IMR-90 (cell line): ENCODE results near the gene TEAD1. TPM values are rescaled to one million over a fixed set of nuclear protein-coding genes. Genes with fewer than 3 reads are reported as not detected.

Source experiments
- ATAC-seq: fragments of 200-7000 bp; cut with Tn5 transposase; 2 replicates; pipeline ENCODE4 v1.9.1; 2020; ENCODE audit warnings: low read depth, mild to moderate bottlenecking, moderate library complexity
- BruUV-seq: library from RNA; stranded (reverse); fragments of 400-500 nt; replicated peaks from 2 replicates; lab custom pipeline; 2021; lab: Mats Ljungman, UMichigan
- CTCF ChIA-PET: fragments of 300-600 bp; formaldehyde crosslinking; extraction: SDS; loops from one replicate; lab custom pipeline; 2021; ENCODE audit warnings: antibody characterized with exemption; lab: Yijun Ruan, JAX
- POLR2A ChIA-PET: fragments of 300-600 bp; sonication (Branson Sonifier 250); formaldehyde crosslinking; loops from one replicate; lab custom pipeline; 2022; ENCODE audit warnings: antibody characterized with exemption; ENCODE audit not compliant: unreplicated experiment; lab: Charles Lee
- DNase-seq: peaks from one replicate; pipeline ENCODE4 v3.0.0; 2013
- H2AFZ ChIP-seq: replicated peaks from 2 replicates; pipeline ENCODE3; 2013; ENCODE audit warnings: low read length, mild to moderate bottlenecking; ENCODE audit not compliant: poor library complexity
- H2AK5ac ChIP-seq: 2 replicates; pipeline ENCODE4 v1.6.1; 2013; ENCODE audit warnings: low read depth, low read length, inconsistent platforms
- H2AK9ac ChIP-seq: replicated peaks from 2 replicates; pipeline ENCODE3; 2013; ENCODE audit warnings: mild to moderate bottlenecking, low read depth, low read length, moderate library complexity; ENCODE audit not compliant: poor library complexity
- H2BK120ac ChIP-seq: 2 replicates; pipeline ENCODE4 v1.6.1; 2013; ENCODE audit warnings: low read depth, low read length, inconsistent platforms
- H2BK15ac ChIP-seq: 3 replicates; pipeline ENCODE4 v1.6.1; 2013; ENCODE audit warnings: low read depth, low read length, inconsistent platforms
- H2BK20ac ChIP-seq: 2 replicates; pipeline ENCODE4 v1.6.1; 2013; ENCODE audit warnings: low read depth, mild to moderate bottlenecking, inconsistent platforms, low read length, moderate library complexity
- H2BK5ac ChIP-seq: 2 replicates; pipeline ENCODE4 v1.6.1; 2013; ENCODE audit warnings: mild to moderate bottlenecking, low read depth, low read length, inconsistent platforms; ENCODE audit not compliant: poor library complexity, severe bottlenecking
- H3K14ac ChIP-seq: replicated peaks from 2 replicates; pipeline ENCODE4 v1.6.1; 2013; ENCODE audit warnings: low read depth, low read length, inconsistent platforms
- H3K18ac ChIP-seq: 2 replicates; pipeline ENCODE4 v1.6.1; 2013; ENCODE audit warnings: low read depth, low read length, control low read depth
- H3K23ac ChIP-seq: 2 replicates; pipeline ENCODE4 v1.6.1; 2013; ENCODE audit warnings: low read depth, low read length, inconsistent platforms
- H3K27ac ChIP-seq: 2 replicates; pipeline ENCODE4 v1.5.1; 2013; ENCODE audit warnings: mild to moderate bottlenecking, control low read depth, low read length; ENCODE audit not compliant: insufficient read depth
- H3K27me3 ChIP-seq: 2 replicates; pipeline ENCODE4 v1.6.1; 2013; ENCODE audit warnings: low read length; ENCODE audit not compliant: control insufficient read depth, insufficient read depth
- H3K36me3 ChIP-seq: 2 replicates; pipeline ENCODE4 v1.6.1; 2013; ENCODE audit warnings: low read length, mixed read lengths; ENCODE audit not compliant: control insufficient read depth, insufficient read depth
- H3K4ac ChIP-seq: 2 replicates; pipeline ENCODE4 v1.6.1; 2013; ENCODE audit warnings: low read depth, low read length, inconsistent platforms
- H3K4me1 ChIP-seq: 2 replicates; pipeline ENCODE4 v1.6.1; 2013; ENCODE audit warnings: low read length, mixed read lengths; ENCODE audit not compliant: control insufficient read depth, insufficient read depth
- H3K4me2 ChIP-seq: 2 replicates; pipeline ENCODE4 v1.6.1; 2013; ENCODE audit warnings: low read depth, mild to moderate bottlenecking, control low read depth, low read length, moderate library complexity
- H3K4me3 ChIP-seq: 2 replicates; pipeline ENCODE4 v1.5.1; 2013; ENCODE audit warnings: low read depth, mild to moderate bottlenecking, control low read depth, low read length, moderate library complexity; ENCODE audit not compliant: insufficient read depth
- H3K56ac ChIP-seq: 2 replicates; pipeline ENCODE4 v1.6.1; 2013; ENCODE audit warnings: low read length, inconsistent platforms; ENCODE audit not compliant: insufficient read depth; ENCODE audit errors: extremely low read depth
- H3K79me1 ChIP-seq, 2 experiments: 2 replicates each; pipeline ENCODE4 v1.6.1; 2013; ENCODE audit warnings: low read length in 2 of 2, inconsistent platforms in 1 of 2, low read depth in 1 of 2
- H3K9ac ChIP-seq: 2 replicates; pipeline ENCODE4 v1.6.1; 2013; ENCODE audit warnings: low read depth, low read length, control low read depth
- H3K9me1 ChIP-seq: 2 replicates; pipeline ENCODE4 v1.6.1; 2013; ENCODE audit warnings: low read length, inconsistent platforms; ENCODE audit not compliant: insufficient read depth
- H3K9me3 ChIP-seq: 2 replicates; pipeline ENCODE4 v1.6.1; 2013; ENCODE audit warnings: low read length; ENCODE audit not compliant: control insufficient read depth, insufficient read depth
- H4K20me1 ChIP-seq: 2 replicates; pipeline ENCODE4 v1.6.1; 2013; ENCODE audit warnings: low read length, inconsistent platforms; ENCODE audit not compliant: insufficient read depth
- H4K5ac ChIP-seq: 2 replicates; pipeline ENCODE4 v1.6.1; 2013; ENCODE audit warnings: mild to moderate bottlenecking, low read depth, low read length, control low read depth
- H4K8ac ChIP-seq, 2 experiments: 2 replicates each; pipeline ENCODE4 v1.6.1; 2013; ENCODE audit warnings: low read depth in 2 of 2, low read length in 2 of 2, control low read depth in 1 of 2, inconsistent platforms in 1 of 2
- H4K91ac ChIP-seq: 2 replicates; pipeline ENCODE4 v1.6.1; 2013; ENCODE audit warnings: low read depth, low read length, inconsistent platforms; ENCODE audit not compliant: insufficient read depth
- CEBPB ChIP-seq: IDR thresholded peaks from 2 replicates; pipeline ENCODE4 v1.6.1; 2012; ENCODE audit warnings: low read depth, low read length, improper control_type of control experiment
- CTCF ChIP-seq: conservative IDR thresholded peaks from 2 replicates; pipeline ENCODE4 v1.5.1; 2012; ENCODE audit warnings: mild to moderate bottlenecking, low read depth, low read length, improper control_type of control experiment
- ELK1 ChIP-seq: fragments of 150-350 bp; IDR thresholded peaks from 2 replicates; pipeline ENCODE4 v1.6.1; 2016; ENCODE audit warnings: low read depth, mild to moderate bottlenecking, low read length, moderate library complexity, borderline replicate concordance
- MAFK ChIP-seq: IDR thresholded peaks from 2 replicates; pipeline ENCODE4 v1.6.1; 2012; ENCODE audit warnings: low read depth, low read length, improper control_type of control experiment
- MAZ ChIP-seq: IDR thresholded peaks from 2 replicates; pipeline ENCODE4 v1.6.1; 2012; ENCODE audit warnings: low read depth, mild to moderate bottlenecking, low read length, improper control_type of control experiment, moderate library complexity, borderline replicate concordance
- MXI1 ChIP-seq: IDR thresholded peaks from 2 replicates; pipeline ENCODE4 v1.6.1; 2012; ENCODE audit warnings: low read depth, mild to moderate bottlenecking, low read length, moderate library complexity, borderline replicate concordance
- NFE2L2 ChIP-seq: fragments of 150-350 bp; IDR thresholded peaks from 2 replicates; pipeline ENCODE4 v1.6.1; 2016; ENCODE audit warnings: low read depth, mild to moderate bottlenecking, low read length
- POLR2A ChIP-seq: IDR thresholded peaks from 2 replicates; pipeline ENCODE4 v1.6.1; 2012; ENCODE audit warnings: mild to moderate bottlenecking, low read depth, low read length
- RFX5 ChIP-seq: IDR thresholded peaks from 2 replicates; pipeline ENCODE4 v1.8.0; 2012; ENCODE audit warnings: low read depth, mild to moderate bottlenecking, low read length, moderate library complexity
- WGBS, 2 experiments: methylation state at CpG; one replicate each; pipeline versions ENCODE4 v1.1.5 to v1.1.7; 2013; ENCODE audit warnings: missing lambda C conversion rate in 2 of 2; ENCODE audit not compliant: insufficient read length in 1 of 2; ENCODE audit errors: extremely low coverage in 2 of 2; 5-methylcytosine and 5-hydroxymethylcytosine counted together
- dilution Hi-C: fragments of 300-500 bp; cut with HindIII; formaldehyde crosslinking; loops from one replicate; pipeline ENCODE4 v1.14.3; 2018; ENCODE audit warnings: low sequenced_read_pairs; ENCODE audit not compliant: unreplicated experiment
- in situ Hi-C: fragments of 300-500 bp; cut with MboI; formaldehyde crosslinking; loops from 3 replicates; pipeline ENCODE4 v1.14.3; 2019; ENCODE audit warnings: low sequenced_read_pairs, inconsistent platforms, mixed read lengths
- intact Hi-C: fragments of 100-400 bp; cut with micrococcal nuclease; formaldehyde crosslinking; loops from 2 replicates; pipeline ENCODE4 v1.10.0; 2022
- polyA plus RNA-seq, 3 experiments: library from polyadenylated mRNA; depleted of rRNA; stranded (reverse); fragments of >200 nt; gene quantifications; 2 replicates each; pipeline ENCODE4 v1.2.3, GENCODE V29; 2012; ENCODE audit warnings: low replicate concordance in 1 of 3
- total RNA-seq: library from RNA; depleted of rRNA; stranded (reverse); fragments of >200 nt; gene quantifications from 2 replicates; pipeline ENCODE4 v1.2.3, GENCODE V29; 2012

Gene TEAD1
- total and polyA plus RNA-seq, 2 of the 4 experiments (the other 2 are of a cell fraction), result 51.8 to 69.2 TPM

- no peak overlapping the region for H3K23ac ChIP-seq
- in situ Hi-C loops, result no loop called here
- H2AFZ ChIP-seq, result no peak overlapping the region
- peaks cover 37% of the 10 kb centered on the region for H3K4me1 ChIP-seq
- H3K4me2 ChIP-seq, result peak overlapping the region; percentile 6; the same call in 1 of the 2 replicates
- H3K4me3 ChIP-seq, result no peak overlapping the region
- H3K18ac ChIP-seq, result no peak overlapping the region
- H2AK9ac ChIP-seq, result no peak overlapping the region
- H3K4ac ChIP-seq, result peak overlapping the region; percentile 4; the same call in 1 of the 2 replicates
- peak overlapping the region; percentile 41; the same call in 1 of the 2 replicates for H3K14ac ChIP-seq
- H3K27ac ChIP-seq, result peak overlapping the region; percentile 22; the same call in 1 of the 2 replicates
- H3K9ac ChIP-seq, result no peak overlapping the region
- peaks cover 13% of the 10 kb centered on the region for H3K36me3 ChIP-seq
- CTCF ChIA-PET, result no interaction called here
- dilution Hi-C loops, result no loop called here
- BruUV-seq, result no TSS peak
- H2BK5ac ChIP-seq, result peak overlapping the region; percentile 8
- 0% methylated on average over 1 of the region's 9 CpGs; no CpG with 5 or more reads in 1 of the 2 experiments for WGBS, 2 experiments
- no peaks in the 10 kb centered on the region for H3K27me3 ChIP-seq
- intact Hi-C loops, result no loop called here
- POLR2A ChIA-PET, result no interaction called here
- peaks cover 37 to 95% of the 10 kb centered on the region in 2 experiments for H3K79me1 ChIP-seq
- peak overlapping the region; percentile 54; the same call in 1 of the 2 replicates for H2AK5ac ChIP-seq
- H2BK20ac ChIP-seq, result no peak overlapping the region; the same call in 1 of the 2 replicates
- peaks cover 58% of the 10 kb centered on the region for H3K9me1 ChIP-seq
- H4K20me1 ChIP-seq, result peaks cover 93% of the 10 kb centered on the region
- no peak overlapping the region for H2BK120ac ChIP-seq
- no peaks in the 10 kb centered on the region for H3K9me3 ChIP-seq
- no peak for DNase-seq
- no peak overlapping the region for H4K91ac ChIP-seq
- H3K56ac ChIP-seq, result no peak overlapping the region
- no peak for TF ChIP-seq MAZ
- TF ChIP-seq CEBPB, result no peak
- TF ChIP-seq CTCF, result no peak
- no peak for TF ChIP-seq NFE2L2
- TF ChIP-seq RFX5, result no peak
- no peak for TF ChIP-seq POLR2A
- no peak for TF ChIP-seq MXI1
- TF ChIP-seq ELK1, result no peak
- TF ChIP-seq MAFK, result no peak
- no peak for ATAC-seq
- H2BK15ac ChIP-seq, result no peak overlapping the region
- no peak overlapping the region for H4K5ac ChIP-seq
- peak overlapping the region in 1 of 2 experiments; percentile 17; a peak in 1 of 4 replicates for H4K8ac ChIP-seq
Measured at GRCh38 chr11:12706545-12707499, 32.6 kb downstream of the TEAD1 start.
